Dermis blood vessel endothelial cell (primary cell): ENCODE results near the gene YBX1. TPM values are rescaled to one million over a fixed set of nuclear protein-coding genes. Genes with fewer than 3 reads are reported as not detected.
A peak's percentile ranks its signal among the peaks of the same experiment; 100 is the strongest.
"Not testable (repeated sequence)": the region's sequence is repeated elsewhere in the genome, so short reads cannot be mapped to it uniquely, and the experiment has no call there.

Source experiments
- DNase-seq: peaks from one replicate; pipeline ENCODE4 v3.0.0; 2010
- total RNA-seq: library from RNA; depleted of rRNA; stranded (reverse); fragments of >200 nt; gene quantifications from 2 replicates; pipeline ENCODE4 v1.2.3, GENCODE V29; 2014

YBX1 gene
- total RNA-seq, 1 donor from 2014 or later = 555 TPM

DNA sequence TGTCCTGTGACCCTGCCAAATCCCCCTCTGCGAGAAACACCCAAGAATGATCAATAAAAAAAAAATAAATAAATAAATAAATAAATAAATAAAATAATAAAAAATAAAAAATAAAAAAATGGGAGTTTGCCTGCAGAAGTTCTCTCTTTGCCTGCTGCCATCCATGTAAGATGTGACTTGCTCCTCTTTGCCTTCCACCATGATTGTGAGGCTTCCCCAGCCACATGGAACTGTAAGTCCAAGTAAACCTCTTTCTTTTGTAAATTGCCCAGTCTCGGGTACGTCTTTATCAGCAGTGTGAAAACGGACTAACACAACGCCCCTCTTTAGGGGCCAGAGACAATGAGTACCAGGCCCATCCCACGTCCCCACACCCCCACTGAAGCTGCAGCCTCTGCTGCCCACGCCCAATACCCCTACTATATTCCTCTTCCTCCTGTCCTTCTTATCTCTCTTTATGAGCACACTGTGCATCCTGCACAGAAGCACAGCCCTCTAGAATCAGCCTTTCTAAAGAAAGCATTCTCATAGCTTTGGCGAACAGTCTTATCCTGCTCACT is 69.4 kb downstream of the YBX1 start:
- DNase-seq = not testable (repeated sequence)

DNA sequence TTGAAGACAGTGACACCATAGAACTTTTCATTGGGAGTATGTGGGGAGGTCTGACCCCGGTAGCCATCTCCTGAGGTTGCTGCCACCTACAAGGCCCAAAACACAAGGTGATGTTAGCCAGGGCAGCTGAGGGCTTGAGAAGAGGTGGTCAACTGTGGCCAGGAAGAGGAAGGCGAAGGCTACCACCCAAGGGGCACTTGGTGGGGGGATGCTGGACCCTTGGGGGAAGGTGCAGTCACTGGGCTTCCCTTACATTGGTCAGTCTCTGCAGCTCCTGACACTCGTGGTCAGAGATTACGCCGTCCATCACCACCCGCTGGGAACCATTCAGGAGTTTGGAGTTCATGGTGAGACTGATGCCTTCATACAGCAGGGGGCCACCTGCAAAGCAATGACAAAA is 70.1 kb downstream of the YBX1 start:
- no peak for DNase-seq

GRCh38 chr1:42753070-42753469 is 70.9 kb downstream of the YBX1 start:
- peak; percentile 23 for DNase-seq

Other genes with a start within 250 kb of the YBX1 start
- 0.47 and 1.0 TPM in 2 replicates for gene ZMYND12, start 226.4 kb upstream of the YBX1 start, total RNA-seq
- 46.9 and 53.8 TPM in 2 replicates for gene PPCS, start 225.9 kb upstream of the YBX1 start, total RNA-seq
- 0.28 and 0.68 TPM in 2 replicates for gene CCDC30, start 219.1 kb upstream of the YBX1 start, total RNA-seq
- gene PPIH, start 24.0 kb upstream of the YBX1 start, total RNA-seq = 22.6 and 26.8 TPM in 2 replicates
- 0.05 TPM in 1 of 2 replicates, not detected in the other for gene CLDN19, start 57.8 kb downstream of the YBX1 start, total RNA-seq
- gene P3H1, start 84.6 kb downstream of the YBX1 start, total RNA-seq = 111 and 217 TPM in 2 replicates
- gene C1orf50, start 84.8 kb downstream of the YBX1 start, total RNA-seq = 4.0 and 11.9 TPM in 2 replicates
- gene TMEM269, start 102.6 kb downstream of the YBX1 start, total RNA-seq = not detected in 2 replicates
- 8.8 and 9.7 TPM in 2 replicates for gene ERMAP, start 134.7 kb downstream of the YBX1 start, total RNA-seq
- 19.1 and 23.3 TPM in 2 replicates for gene SVBP, start 135.0 kb downstream of the YBX1 start, total RNA-seq
- 8.5 and 17.0 TPM in 2 replicates for gene ZNF691, start 164.2 kb downstream of the YBX1 start, total RNA-seq